ENCODE results near the gene SEC11A.
"Not testable (repeated sequence)": the region's sequence is repeated elsewhere in the genome, so short reads cannot be mapped to it uniquely, and the experiment has no call there.

The SEC11A gene

GRCh38 chr15:84643838-84644237 is 72.1 kb downstream of the SEC11A start:
- TF ChIP-seq, protein P1, sequence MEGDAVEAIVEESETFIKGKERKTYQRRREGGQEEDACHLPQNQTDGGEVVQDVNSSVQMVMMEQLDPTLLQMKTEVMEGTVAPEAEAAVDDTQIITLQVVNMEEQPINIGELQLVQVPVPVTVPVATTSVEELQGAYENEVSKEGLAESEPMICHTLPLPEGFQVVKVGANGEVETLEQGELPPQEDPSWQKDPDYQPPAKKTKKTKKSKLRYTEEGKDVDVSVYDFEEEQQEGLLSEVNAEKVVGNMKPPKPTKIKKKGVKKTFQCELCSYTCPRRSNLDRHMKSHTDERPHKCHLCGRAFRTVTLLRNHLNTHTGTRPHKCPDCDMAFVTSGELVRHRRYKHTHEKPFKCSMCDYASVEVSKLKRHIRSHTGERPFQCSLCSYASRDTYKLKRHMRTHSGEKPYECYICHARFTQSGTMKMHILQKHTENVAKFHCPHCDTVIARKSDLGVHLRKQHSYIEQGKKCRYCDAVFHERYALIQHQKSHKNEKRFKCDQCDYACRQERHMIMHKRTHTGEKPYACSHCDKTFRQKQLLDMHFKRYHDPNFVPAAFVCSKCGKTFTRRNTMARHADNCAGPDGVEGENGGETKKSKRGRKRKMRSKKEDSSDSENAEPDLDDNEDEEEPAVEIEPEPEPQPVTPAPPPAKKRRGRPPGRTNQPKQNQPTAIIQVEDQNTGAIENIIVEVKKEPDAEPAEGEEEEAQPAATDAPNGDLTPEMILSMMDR (IDR thresholded peaks at IDR 0.05), result no peak
- no peak for TF ChIP-seq ZFX (IDR thresholded peaks at IDR 0.05; ENCODE audit: borderline replicate concordance)
- no peak overlapping the region; the same call in 1 of the 2 replicates for H3K27ac ChIP-seq

GRCh38 chr15:84642640-84643039 is 73.3 kb downstream of the SEC11A start:
- H3K27ac ChIP-seq, result not testable (repeated sequence)

GRCh38 chr15:84641871-84642270 is 74.1 kb downstream of the SEC11A start:
- H3K27ac ChIP-seq, result peak overlapping the region; percentile 26; the same call in 1 of the 2 replicates

- no peak for TF ChIP-seq ZFX (IDR thresholded peaks at IDR 0.05; ENCODE audit: borderline replicate concordance)
- TF ChIP-seq, protein P1 (IDR thresholded peaks at IDR 0.05), result peak; percentile 21
- peak overlapping the region; percentile 33; the same call in 1 of the 2 replicates for H3K27ac ChIP-seq
These were observed 77.8 kb downstream of the SEC11A start for GRCh38 chr15:84638103-84638502.

DNA sequence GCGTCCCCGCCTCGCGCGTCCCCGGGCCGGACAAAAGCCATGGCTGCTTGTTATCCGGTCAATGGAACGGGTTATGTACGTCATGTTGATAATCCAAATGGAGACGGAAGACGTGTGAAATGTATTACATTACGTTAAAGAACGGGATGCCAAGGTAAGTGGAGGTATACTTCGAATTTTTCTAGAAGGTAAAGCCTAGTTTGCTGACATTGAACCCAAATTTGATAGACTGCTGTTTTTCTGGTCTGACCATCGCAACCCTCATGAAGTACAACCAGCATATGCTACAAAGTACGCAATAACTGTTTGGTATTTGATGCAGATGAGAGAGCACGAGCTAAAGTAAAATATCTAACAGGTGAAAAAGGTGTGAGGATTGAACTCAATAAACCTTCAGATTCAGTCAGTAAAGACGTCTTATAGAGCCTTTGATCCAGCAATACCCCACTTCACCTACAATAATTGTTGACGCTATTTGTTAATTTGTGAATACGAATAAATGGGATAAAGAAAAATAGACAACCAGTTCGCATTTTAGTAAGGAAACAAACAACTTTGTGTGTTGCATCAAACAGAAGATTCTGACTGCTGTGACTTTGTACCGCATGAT is 81.6 kb downstream of the SEC11A start:
- H3K27ac ChIP-seq, result peak overlapping the region; percentile 73
- TF ChIP-seq ZFX (IDR thresholded peaks at IDR 0.05; ENCODE audit: borderline replicate concordance), result no peak
- TF ChIP-seq, protein P1 (IDR thresholded peaks at IDR 0.05), result no peak; the same call in 1 of the 2 replicates

- peak overlapping the region; percentile 73 for H3K27ac ChIP-seq
- TF ChIP-seq ZFX (IDR thresholded peaks at IDR 0.05; ENCODE audit: borderline replicate concordance), result no peak
- TF ChIP-seq, protein P1 (IDR thresholded peaks at IDR 0.05), result peak; percentile 29
These were observed 82.4 kb downstream of the SEC11A start for GRCh38 chr15:84633311-84634227.

DNA sequence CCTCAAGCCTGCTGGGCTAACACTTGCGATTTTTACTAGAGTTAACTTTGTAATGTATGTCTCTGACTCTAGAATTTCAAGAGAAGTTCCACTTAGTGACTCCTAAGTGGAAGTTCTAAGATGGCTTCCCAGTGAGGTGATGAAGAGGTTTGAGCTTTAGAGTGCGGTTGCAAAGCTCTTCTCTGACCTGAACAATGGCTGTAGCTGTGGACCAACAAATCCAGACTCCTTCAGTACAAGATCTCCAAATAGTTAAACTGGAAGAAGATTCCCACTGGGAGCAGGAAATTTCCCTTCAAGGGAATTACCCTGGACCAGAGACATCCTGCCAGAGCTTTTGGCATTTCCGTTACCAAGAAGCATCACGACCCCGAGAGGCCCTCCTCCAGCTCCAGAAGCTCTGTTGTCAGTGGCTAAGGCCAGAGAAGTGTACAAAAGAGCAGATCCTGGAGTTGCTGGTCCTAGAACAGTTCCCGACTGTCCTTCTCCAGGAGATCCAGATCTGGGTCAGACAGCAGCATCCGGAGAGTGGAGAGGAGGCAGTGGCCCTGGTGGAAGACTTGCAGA is 84.2 kb downstream of the SEC11A start:
- TF ChIP-seq, protein P1 (IDR thresholded peaks at IDR 0.05), result no peak
- no peak for TF ChIP-seq ZFX (IDR thresholded peaks at IDR 0.05; ENCODE audit: borderline replicate concordance)

GRCh38 chr15:84629033-84629432 is 86.9 kb downstream of the SEC11A start:
- TF ChIP-seq, protein P1 (IDR thresholded peaks at IDR 0.05), result no peak
- TF ChIP-seq ZFX (IDR thresholded peaks at IDR 0.05; ENCODE audit: borderline replicate concordance), result no peak

More for the DNA sequence above, 84.2 kb downstream of the SEC11A start:
- H3K27ac ChIP-seq, result peak overlapping the region; percentile 71

More at GRCh38 chr15:84629033-84629432, 86.9 kb downstream of the SEC11A start:
- no peak overlapping the region for H3K27ac ChIP-seq
